Activated CD4-positive, alpha-beta T cell treated with anti-CD3 and anti-CD28 coated beads, Interleukin-2, amount 10 ng/mL, durations not matched to agents 7 days and 5 days (primary cell): ENCODE results near the gene PIK3CA. TPM values are rescaled to one million over a fixed set of nuclear protein-coding genes. Genes with fewer than 3 reads are reported as not detected.

ENCODE experiments used
- CTCF ChIA-PET: fragments of 350-600 bp; sonication (Branson Sonifier 250); formaldehyde crosslinking; loops from one replicate; lab custom pipeline; 2021; ENCODE audit warnings: antibody characterized with exemption; lab: Charles Lee
- POLR2A ChIA-PET: fragments of 350-600 bp; sonication (Branson Sonifier 250); formaldehyde crosslinking; loops from one replicate; lab custom pipeline; 2021; ENCODE audit warnings: antibody characterized with exemption; lab: Charles Lee
- DNase-seq: peaks from one replicate; pipeline ENCODE4 v3.0.0-alpha.2; 2020
- H3K27ac Mint-ChIP-seq: one replicate; pipeline ENCODE4 v1.8.0; 2021; ENCODE audit warnings: mild to moderate bottlenecking, moderate library complexity, mixed read lengths
- H3K27me3 Mint-ChIP-seq: one replicate; pipeline ENCODE4 v1.8.0; 2021; ENCODE audit warnings: mixed read lengths
- H3K36me3 Mint-ChIP-seq: one replicate; pipeline ENCODE4 v1.8.0; 2021; ENCODE audit warnings: low read depth, mixed read lengths
- H3K4me1 Mint-ChIP-seq: one replicate; pipeline ENCODE4 v1.8.0; 2021; ENCODE audit warnings: mixed read lengths
- H3K4me3 Mint-ChIP-seq: one replicate; pipeline ENCODE4 v1.8.0; 2021; ENCODE audit warnings: mild to moderate bottlenecking, moderate library complexity, mixed read lengths
- H3K9me3 Mint-ChIP-seq: one replicate; pipeline ENCODE4 v1.8.0; 2021; ENCODE audit warnings: mixed read lengths
- total RNA-seq, 2 experiments: library from RNA; stranded (reverse); gene quantifications; one replicate each; pipeline ENCODE4 v1.2.3, GENCODE V29; 2021

PIK3CA gene
- total RNA-seq, 2 experiments from 2014 or later = 23.4 to 28.0 TPM

- no peak overlapping the region for H3K4me3 Mint-ChIP-seq
- no peak overlapping the region for H3K27ac Mint-ChIP-seq
- POLR2A ChIA-PET = no interaction called here
- no peak for DNase-seq
- peaks cover 34% of the 10 kb centered on the region for H3K27me3 Mint-ChIP-seq
- peaks cover 8% of the 10 kb centered on the region for H3K4me1 Mint-ChIP-seq
- no peaks in the 10 kb centered on the region for H3K36me3 Mint-ChIP-seq
- no peaks in the 10 kb centered on the region for H3K9me3 Mint-ChIP-seq
- CTCF ChIA-PET = interaction anchor here (0.6 kb wide), 1 partner anchor 183 kb away, joined by 3 read pairs; no protein-coding TSS in a partner anchor
These were observed 6.3 kb upstream of the PIK3CA start for GRCh38 chr3:179141890-179142289.

- peaks cover 32% of the 10 kb centered on the region for H3K4me1 Mint-ChIP-seq
- H3K4me3 Mint-ChIP-seq = no peak overlapping the region
- peak; percentile 54 for DNase-seq
- H3K27me3 Mint-ChIP-seq = peaks cover 18% of the 10 kb centered on the region
- ChIA-PET POLR2A (no interaction called here), CTCF (interaction anchor here (0.6 to 1.7 kb wide), 6 partner anchors 9 to 409 kb away, joined by 3 to 5 read pairs (median 3); no protein-coding TSS in a partner anchor)
- H3K36me3 Mint-ChIP-seq = no peaks in the 10 kb centered on the region
- no peak overlapping the region for H3K27ac Mint-ChIP-seq
- H3K9me3 Mint-ChIP-seq = no peaks in the 10 kb centered on the region
These were observed 1.1 kb upstream of the PIK3CA start for GRCh38 chr3:179146911-179147513.

- ChIA-PET POLR2A (no interaction called here), CTCF (interaction anchor here (0.6 to 1.7 kb wide), 7 partner anchors 9 to 409 kb away, joined by 3 to 5 read pairs (median 3); no protein-coding TSS in a partner anchor)
- no peak for DNase-seq
- Mint-ChIP-seq H3K4me3 (no peak overlapping the region), H3K27me3 (peaks cover 17% of the 10 kb centered on the region), H3K4me1 (peaks cover 36% of the 10 kb centered on the region), H3K27ac (no peak overlapping the region), H3K9me3 (no peaks in the 10 kb centered on the region), H3K36me3 (no peaks in the 10 kb centered on the region)
These were observed 664 bp upstream of the PIK3CA start for GRCh38 chr3:179147514-179147872.

- CTCF ChIA-PET = interaction anchor here (1.1 kb wide), 2 partner anchors 154 to 167 kb away, joined by 3 to 4 read pairs; no protein-coding TSS in a partner anchor
- Mint-ChIP-seq H3K36me3 (no peaks in the 10 kb centered on the region), H3K4me1 (peaks cover 37% of the 10 kb centered on the region), H3K27me3 (peaks cover 12% of the 10 kb centered on the region), H3K4me3 (peak overlapping the region; percentile 94), H3K27ac (peak overlapping the region; percentile 94), H3K9me3 (no peaks in the 10 kb centered on the region)
- POLR2A ChIA-PET = interaction anchor here (1.0 kb wide), 1 partner anchor 111 kb away, joined by 3 read pairs; no protein-coding TSS in a partner anchor
- peak; percentile 70 for DNase-seq
These were observed 654 bp downstream of the PIK3CA start for GRCh38 chr3:179148616-179149405.

GRCh38 chr3:179149406-179149867 is 1.3 kb downstream of the PIK3CA start:
- Mint-ChIP-seq H3K9me3 (no peaks in the 10 kb centered on the region), H3K4me3 (peak overlapping the region; percentile 94), H3K27ac (peak overlapping the region; percentile 94), H3K36me3 (no peaks in the 10 kb centered on the region), H3K4me1 (peaks cover 37% of the 10 kb centered on the region), H3K27me3 (peaks cover 9% of the 10 kb centered on the region)
- peak; percentile 34 for DNase-seq
- POLR2A ChIA-PET = no interaction called here
- CTCF ChIA-PET = no interaction called here

- DNase-seq = no peak
- Mint-ChIP-seq H3K9me3 (no peaks in the 10 kb centered on the region), H3K4me3 (peak overlapping the region; percentile 94), H3K27me3 (peaks cover 6% of the 10 kb centered on the region), H3K36me3 (no peaks in the 10 kb centered on the region), H3K27ac (peak overlapping the region; percentile 94), H3K4me1 (peaks cover 37% of the 10 kb centered on the region)
- POLR2A ChIA-PET = no interaction called here
- CTCF ChIA-PET = interaction anchor here (0.6 to 1.1 kb wide), 2 partner anchors 10 to 70 kb away, joined by 3 read pairs; no protein-coding TSS in a partner anchor
These were observed 1.8 kb downstream of the PIK3CA start for GRCh38 chr3:179149951-179150350.

- Mint-ChIP-seq H3K27me3 (peaks cover 2% of the 10 kb centered on the region), H3K36me3 (no peaks in the 10 kb centered on the region)
- POLR2A ChIA-PET = no interaction called here
These were observed 2.5 kb downstream of the PIK3CA start for GRCh38 chr3:179150610-179151009.

GRCh38 chr3:179151474-179151873 is 3.3 kb downstream of the PIK3CA start:
- no peaks in the 10 kb centered on the region for H3K9me3 Mint-ChIP-seq
- peaks cover 37% of the 10 kb centered on the region for H3K4me1 Mint-ChIP-seq
- no peak overlapping the region for H3K27ac Mint-ChIP-seq
- ChIA-PET POLR2A (no interaction called here), CTCF (no interaction called here)
- no peak overlapping the region for H3K4me3 Mint-ChIP-seq
- no peak for DNase-seq
- H3K27me3 Mint-ChIP-seq = no peaks in the 10 kb centered on the region
- H3K36me3 Mint-ChIP-seq = no peaks in the 10 kb centered on the region

More at GRCh38 chr3:179150610-179151009, 2.5 kb downstream of the PIK3CA start:
- H3K9me3 Mint-ChIP-seq = no peaks in the 10 kb centered on the region
- CTCF ChIA-PET = interaction anchor here (0.6 to 1.1 kb wide), 3 partner anchors 9 to 389 kb away, joined by 3 read pairs; no protein-coding TSS in a partner anchor
- H3K4me3 Mint-ChIP-seq = no peak overlapping the region
- no peak for DNase-seq
- no peak overlapping the region for H3K27ac Mint-ChIP-seq
- peaks cover 37% of the 10 kb centered on the region for H3K4me1 Mint-ChIP-seq

GRCh38 chr3:179156170-179156569 is 8.0 kb downstream of the PIK3CA start:
- Mint-ChIP-seq H3K4me3 (no peak overlapping the region), H3K36me3 (peaks cover 1% of the 10 kb centered on the region), H3K4me1 (peaks cover 22% of the 10 kb centered on the region), H3K9me3 (no peaks in the 10 kb centered on the region), H3K27me3 (no peaks in the 10 kb centered on the region), H3K27ac (no peak overlapping the region)
- no peak for DNase-seq
- ChIA-PET CTCF (interaction anchor here (0.8 kb wide), 1 partner anchor 20 kb away, joined by 3 read pairs; no protein-coding TSS in a partner anchor), POLR2A (no interaction called here)

GRCh38 chr3:179156775-179157174 is 8.6 kb downstream of the PIK3CA start:
- Mint-ChIP-seq H3K27ac (no peak overlapping the region), H3K4me1 (peaks cover 18% of the 10 kb centered on the region)

GRCh38 chr3:179158336-179159039 is 10.3 kb downstream of the PIK3CA start:
- H3K9me3 Mint-ChIP-seq = no peaks in the 10 kb centered on the region
- ChIA-PET POLR2A (no interaction called here), CTCF (no interaction called here)
- no peak overlapping the region for H3K27ac Mint-ChIP-seq
- H3K4me3 Mint-ChIP-seq = no peak overlapping the region
- DNase-seq = no peak
- peaks cover 1% of the 10 kb centered on the region for H3K36me3 Mint-ChIP-seq
- H3K27me3 Mint-ChIP-seq = no peaks in the 10 kb centered on the region
- peaks cover 11% of the 10 kb centered on the region for H3K4me1 Mint-ChIP-seq

More at GRCh38 chr3:179156775-179157174, 8.6 kb downstream of the PIK3CA start:
- Mint-ChIP-seq H3K4me3 (no peak overlapping the region), H3K27me3 (no peaks in the 10 kb centered on the region), H3K9me3 (no peaks in the 10 kb centered on the region), H3K36me3 (peaks cover 1% of the 10 kb centered on the region)
- CTCF ChIA-PET = interaction anchor here (0.8 kb wide), 1 partner anchor 20 kb away, joined by 3 read pairs; no protein-coding TSS in a partner anchor
- no peak for DNase-seq
- POLR2A ChIA-PET = no interaction called here

GRCh38 chr3:179163503-179163902 is 15.3 kb downstream of the PIK3CA start:
- no peak for DNase-seq
- H3K27ac Mint-ChIP-seq = no peak overlapping the region
- no peaks in the 10 kb centered on the region for H3K27me3 Mint-ChIP-seq
- peaks cover 11% of the 10 kb centered on the region for H3K4me1 Mint-ChIP-seq
- no peak overlapping the region for H3K4me3 Mint-ChIP-seq
- peaks cover 1% of the 10 kb centered on the region for H3K36me3 Mint-ChIP-seq
- ChIA-PET CTCF (no interaction called here), POLR2A (no interaction called here)
- peaks cover 5% of the 10 kb centered on the region for H3K9me3 Mint-ChIP-seq
